IMR-90 (cell line): ENCODE results near the gene ARRDC3. TPM values are rescaled to one million over a fixed set of nuclear protein-coding genes. Genes with fewer than 3 reads are reported as not detected.

Experiments used
- ATAC-seq: fragments of 200-7000 bp; cut with Tn5 transposase; 2 replicates; pipeline ENCODE4 v1.9.1; 2020; ENCODE audit warnings: low read depth, mild to moderate bottlenecking, moderate library complexity
- BruUV-seq: library from RNA; stranded (reverse); fragments of 400-500 nt; replicated peaks from 2 replicates; lab custom pipeline; 2021; lab: Mats Ljungman, UMichigan
- CTCF ChIA-PET: fragments of 300-600 bp; formaldehyde crosslinking; extraction: SDS; loops from one replicate; lab custom pipeline; 2021; ENCODE audit warnings: antibody characterized with exemption; lab: Yijun Ruan, JAX
- POLR2A ChIA-PET: fragments of 300-600 bp; sonication (Branson Sonifier 250); formaldehyde crosslinking; loops from one replicate; lab custom pipeline; 2022; ENCODE audit warnings: antibody characterized with exemption; ENCODE audit not compliant: unreplicated experiment; lab: Charles Lee
- DNase-seq: peaks from one replicate; pipeline ENCODE4 v3.0.0; 2013
- H2AFZ ChIP-seq: replicated peaks from 2 replicates; pipeline ENCODE3; 2013; ENCODE audit warnings: low read length, mild to moderate bottlenecking; ENCODE audit not compliant: poor library complexity
- H2AK5ac ChIP-seq: 2 replicates; pipeline ENCODE4 v1.6.1; 2013; ENCODE audit warnings: low read depth, low read length, inconsistent platforms
- H2AK9ac ChIP-seq: replicated peaks from 2 replicates; pipeline ENCODE3; 2013; ENCODE audit warnings: mild to moderate bottlenecking, low read depth, low read length, moderate library complexity; ENCODE audit not compliant: poor library complexity
- H2BK120ac ChIP-seq: 2 replicates; pipeline ENCODE4 v1.6.1; 2013; ENCODE audit warnings: low read depth, low read length, inconsistent platforms
- H2BK15ac ChIP-seq: 3 replicates; pipeline ENCODE4 v1.6.1; 2013; ENCODE audit warnings: low read depth, low read length, inconsistent platforms
- H2BK20ac ChIP-seq: 2 replicates; pipeline ENCODE4 v1.6.1; 2013; ENCODE audit warnings: low read depth, mild to moderate bottlenecking, inconsistent platforms, low read length, moderate library complexity
- H2BK5ac ChIP-seq: 2 replicates; pipeline ENCODE4 v1.6.1; 2013; ENCODE audit warnings: mild to moderate bottlenecking, low read depth, low read length, inconsistent platforms; ENCODE audit not compliant: poor library complexity, severe bottlenecking
- H3K14ac ChIP-seq: replicated peaks from 2 replicates; pipeline ENCODE4 v1.6.1; 2013; ENCODE audit warnings: low read depth, low read length, inconsistent platforms
- H3K18ac ChIP-seq: 2 replicates; pipeline ENCODE4 v1.6.1; 2013; ENCODE audit warnings: low read depth, low read length, control low read depth
- H3K23ac ChIP-seq: 2 replicates; pipeline ENCODE4 v1.6.1; 2013; ENCODE audit warnings: low read depth, low read length, inconsistent platforms
- H3K27ac ChIP-seq: 2 replicates; pipeline ENCODE4 v1.5.1; 2013; ENCODE audit warnings: mild to moderate bottlenecking, control low read depth, low read length; ENCODE audit not compliant: insufficient read depth
- H3K27me3 ChIP-seq: 2 replicates; pipeline ENCODE4 v1.6.1; 2013; ENCODE audit warnings: low read length; ENCODE audit not compliant: control insufficient read depth, insufficient read depth
- H3K36me3 ChIP-seq: 2 replicates; pipeline ENCODE4 v1.6.1; 2013; ENCODE audit warnings: low read length, mixed read lengths; ENCODE audit not compliant: control insufficient read depth, insufficient read depth
- H3K4ac ChIP-seq: 2 replicates; pipeline ENCODE4 v1.6.1; 2013; ENCODE audit warnings: low read depth, low read length, inconsistent platforms
- H3K4me1 ChIP-seq: 2 replicates; pipeline ENCODE4 v1.6.1; 2013; ENCODE audit warnings: low read length, mixed read lengths; ENCODE audit not compliant: control insufficient read depth, insufficient read depth
- H3K4me2 ChIP-seq: 2 replicates; pipeline ENCODE4 v1.6.1; 2013; ENCODE audit warnings: low read depth, mild to moderate bottlenecking, control low read depth, low read length, moderate library complexity
- H3K4me3 ChIP-seq: 2 replicates; pipeline ENCODE4 v1.5.1; 2013; ENCODE audit warnings: low read depth, mild to moderate bottlenecking, control low read depth, low read length, moderate library complexity; ENCODE audit not compliant: insufficient read depth
- H3K56ac ChIP-seq: 2 replicates; pipeline ENCODE4 v1.6.1; 2013; ENCODE audit warnings: low read length, inconsistent platforms; ENCODE audit not compliant: insufficient read depth; ENCODE audit errors: extremely low read depth
- H3K79me1 ChIP-seq, 2 experiments: 2 replicates each; pipeline ENCODE4 v1.6.1; 2013; ENCODE audit warnings: low read length in 2 of 2, inconsistent platforms in 1 of 2, low read depth in 1 of 2
- H3K9ac ChIP-seq: 2 replicates; pipeline ENCODE4 v1.6.1; 2013; ENCODE audit warnings: low read depth, low read length, control low read depth
- H3K9me1 ChIP-seq: 2 replicates; pipeline ENCODE4 v1.6.1; 2013; ENCODE audit warnings: low read length, inconsistent platforms; ENCODE audit not compliant: insufficient read depth
- H3K9me3 ChIP-seq: 2 replicates; pipeline ENCODE4 v1.6.1; 2013; ENCODE audit warnings: low read length; ENCODE audit not compliant: control insufficient read depth, insufficient read depth
- H4K20me1 ChIP-seq: 2 replicates; pipeline ENCODE4 v1.6.1; 2013; ENCODE audit warnings: low read length, inconsistent platforms; ENCODE audit not compliant: insufficient read depth
- H4K5ac ChIP-seq: 2 replicates; pipeline ENCODE4 v1.6.1; 2013; ENCODE audit warnings: mild to moderate bottlenecking, low read depth, low read length, control low read depth
- H4K8ac ChIP-seq, 2 experiments: 2 replicates each; pipeline ENCODE4 v1.6.1; 2013; ENCODE audit warnings: low read depth in 2 of 2, low read length in 2 of 2, control low read depth in 1 of 2, inconsistent platforms in 1 of 2
- H4K91ac ChIP-seq: 2 replicates; pipeline ENCODE4 v1.6.1; 2013; ENCODE audit warnings: low read depth, low read length, inconsistent platforms; ENCODE audit not compliant: insufficient read depth
- CTCF ChIP-seq: conservative IDR thresholded peaks from 2 replicates; pipeline ENCODE4 v1.5.1; 2012; ENCODE audit warnings: mild to moderate bottlenecking, low read depth, low read length, improper control_type of control experiment
- FOS ChIP-seq: fragments of 150-350 bp; IDR thresholded peaks from 2 replicates; pipeline ENCODE4 v1.6.1; 2016; ENCODE audit warnings: low read depth, low read length
- MAZ ChIP-seq: IDR thresholded peaks from 2 replicates; pipeline ENCODE4 v1.6.1; 2012; ENCODE audit warnings: low read depth, mild to moderate bottlenecking, low read length, improper control_type of control experiment, moderate library complexity, borderline replicate concordance
- MXI1 ChIP-seq: IDR thresholded peaks from 2 replicates; pipeline ENCODE4 v1.6.1; 2012; ENCODE audit warnings: low read depth, mild to moderate bottlenecking, low read length, moderate library complexity, borderline replicate concordance
- POLR2A ChIP-seq: IDR thresholded peaks from 2 replicates; pipeline ENCODE4 v1.6.1; 2012; ENCODE audit warnings: mild to moderate bottlenecking, low read depth, low read length
- RCOR1 ChIP-seq: IDR thresholded peaks from 2 replicates; pipeline ENCODE4 v1.6.1; 2012; ENCODE audit warnings: mild to moderate bottlenecking, low read length, improper control_type of control experiment; ENCODE audit not compliant: insufficient replicate concordance
- RFX5 ChIP-seq: IDR thresholded peaks from 2 replicates; pipeline ENCODE4 v1.8.0; 2012; ENCODE audit warnings: low read depth, mild to moderate bottlenecking, low read length, moderate library complexity
- dilution Hi-C: fragments of 300-500 bp; cut with HindIII; formaldehyde crosslinking; loops from one replicate; pipeline ENCODE4 v1.14.3; 2018; ENCODE audit warnings: low sequenced_read_pairs; ENCODE audit not compliant: unreplicated experiment
- in situ Hi-C: fragments of 300-500 bp; cut with MboI; formaldehyde crosslinking; loops from 3 replicates; pipeline ENCODE4 v1.14.3; 2019; ENCODE audit warnings: low sequenced_read_pairs, inconsistent platforms, mixed read lengths
- intact Hi-C: fragments of 100-400 bp; cut with micrococcal nuclease; formaldehyde crosslinking; loops from 2 replicates; pipeline ENCODE4 v1.10.0; 2022
- polyA plus RNA-seq, 3 experiments: library from polyadenylated mRNA; depleted of rRNA; stranded (reverse); fragments of >200 nt; gene quantifications; 2 replicates each; pipeline ENCODE4 v1.2.3, GENCODE V29; 2012; ENCODE audit warnings: low replicate concordance in 1 of 3
- total RNA-seq: library from RNA; depleted of rRNA; stranded (reverse); fragments of >200 nt; gene quantifications from 2 replicates; pipeline ENCODE4 v1.2.3, GENCODE V29; 2012

Gene ARRDC3
- total and polyA plus RNA-seq, 2 of the 4 experiments (the other 2 are of a cell fraction): 19.3 to 86.7 TPM

- H2BK15ac ChIP-seq: no peak overlapping the region
- H3K56ac ChIP-seq: no peak overlapping the region
- no peak overlapping the region for H3K9ac ChIP-seq
- H3K27ac ChIP-seq: no peak overlapping the region
- H2BK20ac ChIP-seq: no peak overlapping the region
- dilution Hi-C loops (loop anchor here (25.0 kb wide), 1 partner anchor 556 kb away; no protein-coding TSS in a partner anchor), intact Hi-C loops (loop anchor here (2.0 to 5.0 kb wide), 2 partner anchors 36 to 615 kb away; partner anchors contain the start of gene ARRDC3), in situ Hi-C loops (loop anchor here (5.0 kb wide), 1 partner anchor 551 kb away; no protein-coding TSS in a partner anchor)
- no peak overlapping the region; the same call in 1 of the 2 replicates for H3K18ac ChIP-seq
- H4K20me1 ChIP-seq: no peaks in the 10 kb centered on the region
- no peaks in the 10 kb centered on the region for H3K27me3 ChIP-seq
- H3K9me1 ChIP-seq: no peaks in the 10 kb centered on the region
- H2AK9ac ChIP-seq: no peak overlapping the region
- no peaks in the 10 kb centered on the region for H3K4me1 ChIP-seq
- H3K4me3 ChIP-seq: no peak overlapping the region
- DNase-seq (no peak), ATAC-seq (no peak)
- no peak overlapping the region for H4K8ac ChIP-seq
- H2BK120ac ChIP-seq: no peak overlapping the region
- no peak overlapping the region for H4K91ac ChIP-seq
- no peak overlapping the region for H2BK5ac ChIP-seq
- H2AK5ac ChIP-seq: no peak overlapping the region
- no peak overlapping the region for H2AFZ ChIP-seq
- H3K4ac ChIP-seq: no peak overlapping the region
- H3K14ac ChIP-seq: no peak overlapping the region
- CTCF ChIA-PET: interaction anchor here (0.6 to 4.7 kb wide), 8 partner anchors 10 to 615 kb away, joined by 3 to 25 read pairs (median 4); partner anchors contain the start of gene ARRDC3
- no peaks in the 10 kb centered on the region for H3K36me3 ChIP-seq
- POLR2A ChIA-PET: interaction anchor here (0.7 kb wide), 1 partner anchor 413 kb away, joined by 4 read pairs; no protein-coding TSS in a partner anchor
- H3K79me1 ChIP-seq: no peaks in the 10 kb centered on the region
- H3K4me2 ChIP-seq: no peak overlapping the region
- TF ChIP-seq RCOR1 (no peak), CTCF (no peak), FOS (no peak), RFX5 (no peak), MXI1 (no peak), POLR2A (no peak), MAZ (no peak)
- H4K5ac ChIP-seq: no peak overlapping the region
- H3K23ac ChIP-seq: no peak overlapping the region
- no peaks in the 10 kb centered on the region for H3K9me3 ChIP-seq
- BruUV-seq: no TSS peak
Measured at GRCh38 chr5:91418158-91418557, 35.0 kb upstream of the ARRDC3 start.
